GM12872 (cell line): ENCODE data around the gene REPS2.

Experiments used
- CTCF ChIP-seq: IDR thresholded peaks from 3 replicates; pipeline ENCODE4 v1.5.1; 2011; ENCODE audit warnings: low read depth, mild to moderate bottlenecking, low read length, moderate library complexity; ENCODE audit not compliant: insufficient read depth

Gene REPS2

GRCh38 chrX:16918979-16919378 is 27.5 kb upstream of the REPS2 start:
- no peak for TF ChIP-seq CTCF

GRCh38 chrX:16920075-16920474 is 26.4 kb upstream of the REPS2 start:
- TF ChIP-seq CTCF: no peak

- TF ChIP-seq CTCF: no peak
These were observed 23.3 kb upstream of the REPS2 start for GRCh38 chrX:16923157-16923556.

DNA sequence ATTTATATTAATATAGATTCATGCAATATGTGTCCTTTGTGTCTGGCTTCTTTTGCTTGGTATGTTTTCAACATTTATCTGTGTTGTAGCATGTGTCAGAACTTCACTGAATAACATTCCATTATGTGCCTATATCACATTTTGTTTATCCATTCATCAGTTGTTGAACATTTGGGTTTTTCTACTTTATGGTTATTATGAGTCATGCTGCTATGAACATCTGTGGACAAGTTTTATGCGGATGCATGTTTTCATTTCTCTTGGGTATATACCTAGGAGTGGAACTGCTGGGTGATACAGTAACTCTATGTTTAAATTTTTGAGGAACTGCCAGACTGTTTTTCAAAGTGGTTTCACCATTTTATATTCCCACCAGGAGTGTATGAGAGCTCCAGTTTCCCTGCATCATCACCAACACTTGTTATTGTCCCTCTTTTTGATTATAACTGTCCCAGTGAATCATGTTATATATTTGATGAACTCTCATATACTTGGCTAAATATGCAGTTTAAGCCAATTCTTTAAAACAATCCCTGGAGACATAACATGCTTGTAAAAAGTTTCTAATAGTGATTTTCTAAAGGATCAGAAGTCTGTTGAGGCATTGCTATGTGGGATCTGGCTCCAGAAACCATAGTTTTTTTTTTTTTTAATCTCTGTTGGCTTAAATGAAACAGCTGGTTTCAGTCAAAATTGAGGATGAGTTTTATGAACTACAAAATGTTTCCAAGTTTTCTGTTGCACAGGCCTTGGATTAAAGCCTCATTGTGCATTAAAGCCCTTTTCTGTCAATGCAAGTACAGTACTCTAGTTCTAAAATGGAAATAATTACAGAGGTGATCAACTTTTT is 21.6 kb upstream of the REPS2 start:
- no peak for TF ChIP-seq CTCF

- TF ChIP-seq CTCF: no peak
These were observed 16.1 kb upstream of the REPS2 start for GRCh38 chrX:16930392-16930791.

GRCh38 chrX:16931371-16931770 is 15.1 kb upstream of the REPS2 start:
- TF ChIP-seq CTCF: no peak

DNA sequence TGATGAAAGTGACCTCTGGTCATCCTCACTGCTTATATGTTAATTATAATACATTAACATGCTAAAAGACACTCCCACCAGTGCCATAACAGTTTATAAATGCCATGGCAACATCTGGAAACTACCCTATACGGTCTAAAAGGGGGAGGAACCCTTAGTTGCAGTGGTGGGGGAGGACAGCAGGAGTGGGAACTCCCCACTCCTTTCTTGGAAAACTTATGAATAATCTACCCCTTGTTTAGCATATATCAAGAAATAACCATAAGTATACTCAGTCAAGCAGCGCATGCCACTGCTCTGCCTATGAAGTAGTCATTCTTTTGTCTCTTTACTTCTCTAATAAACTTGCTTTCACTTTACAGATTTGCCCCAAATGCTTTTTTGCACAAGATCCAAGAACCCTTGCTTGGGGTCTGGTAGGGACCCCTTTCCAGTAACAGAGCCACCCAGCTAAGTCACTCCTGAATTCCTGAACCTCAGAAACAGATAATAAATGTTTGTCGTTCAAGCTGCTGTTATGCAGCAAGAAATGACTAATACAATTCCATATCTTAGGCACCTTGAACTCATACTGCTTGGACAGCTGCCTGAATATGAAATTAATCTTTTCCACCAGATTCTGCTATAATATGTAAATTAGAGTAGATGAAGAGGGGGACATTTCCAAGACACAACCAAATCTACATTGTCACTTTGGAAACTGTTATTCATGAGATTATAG is 14.4 kb upstream of the REPS2 start:
- no peak for TF ChIP-seq CTCF
